Measurements from ENCODE around the gene JADE1. TPM values are rescaled to one million over a fixed set of nuclear protein-coding genes. Genes with fewer than 3 reads are reported as not detected.

Gene JADE1
- total RNA-seq, 1 donor from 2014 or later = 36.3 TPM

- Histone ChIP-seq H3K36me3 (peaks cover 89% of the 10 kb centered on the region), H3K27me3 (ENCODE audit: low read depth) (no peaks in the 10 kb centered on the region), H3K4me1 (peaks cover 28% of the 10 kb centered on the region), H3K9me3 (no peaks in the 10 kb centered on the region), H3K4me3 (no peak overlapping the region), H3K27ac (no peak overlapping the region)
- ATAC-seq (no peak), DNase-seq (peak; percentile 58)
- TF ChIP-seq CTCF (IDR thresholded peaks at IDR 0.05) = no peak
- intact Hi-C loops (cut with DNase I) = no loop called here
These were observed 52.5 kb downstream of the JADE1 start for GRCh38 chr4:128861856-128862518.

- peaks cover 89% of the 10 kb centered on the region for H3K36me3 ChIP-seq
- DNase-seq = no peak
- H3K4me3 ChIP-seq = no peak overlapping the region
- ATAC-seq = peak; percentile 8 to 37
- H3K4me1 ChIP-seq = peaks cover 28% of the 10 kb centered on the region
- intact Hi-C loops (cut with DNase I) = no loop called here
- H3K27ac ChIP-seq = peak overlapping the region; percentile 49
- no peaks in the 10 kb centered on the region for H3K9me3 ChIP-seq
- H3K27me3 ChIP-seq (ENCODE audit: low read depth) = no peaks in the 10 kb centered on the region
- no peak for TF ChIP-seq CTCF (IDR thresholded peaks at IDR 0.05)
These were observed 53.3 kb downstream of the JADE1 start for GRCh38 chr4:128862608-128863311.

GRCh38 chr4:128863312-128864075, 54.0 kb downstream of the JADE1 start:
- Histone ChIP-seq H3K4me1 (peaks cover 28% of the 10 kb centered on the region), H3K9me3 (no peaks in the 10 kb centered on the region), H3K4me3 (no peak overlapping the region), H3K27ac (peak overlapping the region; percentile 49), H3K36me3 (peaks cover 89% of the 10 kb centered on the region), H3K27me3 (ENCODE audit: low read depth) (no peaks in the 10 kb centered on the region)
- TF ChIP-seq CTCF (IDR thresholded peaks at IDR 0.05) = peak; percentile 85
- ATAC-seq = peak; percentile 81 to 84
- peak; percentile 58 for DNase-seq
- intact Hi-C loops (cut with DNase I) = no loop called here

GRCh38 chr4:128865132-128865531, 55.6 kb downstream of the JADE1 start:
- no peaks in the 10 kb centered on the region for H3K9me3 ChIP-seq
- H3K36me3 ChIP-seq = peaks cover 92% of the 10 kb centered on the region
- H3K4me3 ChIP-seq = no peak overlapping the region
- intact Hi-C loops (cut with DNase I) = no loop called here
- no peak overlapping the region for H3K27ac ChIP-seq
- no peak for TF ChIP-seq CTCF (IDR thresholded peaks at IDR 0.05)
- no peak for ATAC-seq
- no peak for DNase-seq
- H3K4me1 ChIP-seq = peaks cover 28% of the 10 kb centered on the region
- no peaks in the 10 kb centered on the region for H3K27me3 ChIP-seq (ENCODE audit: low read depth)

GRCh38 chr4:128866269-128866668, 56.8 kb downstream of the JADE1 start:
- Histone ChIP-seq H3K27ac (no peak overlapping the region), H3K36me3 (peaks cover 92% of the 10 kb centered on the region), H3K9me3 (no peaks in the 10 kb centered on the region), H3K4me1 (peaks cover 24% of the 10 kb centered on the region), H3K27me3 (ENCODE audit: low read depth) (no peaks in the 10 kb centered on the region), H3K4me3 (no peak overlapping the region)
- intact Hi-C loops (cut with DNase I) = no loop called here
- DNase-seq = no peak
- no peak for ATAC-seq
- TF ChIP-seq CTCF (IDR thresholded peaks at IDR 0.05) = no peak

Data from lower lobe of right lung (tissue), 2 donors.